Suprapubic skin (tissue), 3 donors: ENCODE measurements around the gene SPRYD3.

Source experiments
- EP300 ChIP-seq: sonication (generic); formaldehyde crosslinking; IDR thresholded peaks from one replicate; pipeline ENCODE4 v1.6.1; 2017; ENCODE audit warnings: antibody characterized with exemption
- POLR2A ChIP-seq, 2 donors: fragments of 450-650 bp; IDR thresholded peaks; one replicate each; pipeline ENCODE4 v1.6.1; 2017; ENCODE audit warnings: antibody characterized with exemption in 2 of 2, mild to moderate bottlenecking in 2 of 2, moderate library complexity in 2 of 2
- TF ChIP-seq, protein P1 (sequence below), 2 donors: fragments of 200-600 bp in 1 of 2; fragments of 450-650 bp in 1 of 2; sonication (generic) in 1 of 2; IDR thresholded peaks; one replicate each; pipeline ENCODE4 v1.5.1; 2016 to 2019; ENCODE audit warnings: antibody characterized with exemption in 2 of 2, mild to moderate bottlenecking in 1 of 2, moderate library complexity in 1 of 2

DNA sequence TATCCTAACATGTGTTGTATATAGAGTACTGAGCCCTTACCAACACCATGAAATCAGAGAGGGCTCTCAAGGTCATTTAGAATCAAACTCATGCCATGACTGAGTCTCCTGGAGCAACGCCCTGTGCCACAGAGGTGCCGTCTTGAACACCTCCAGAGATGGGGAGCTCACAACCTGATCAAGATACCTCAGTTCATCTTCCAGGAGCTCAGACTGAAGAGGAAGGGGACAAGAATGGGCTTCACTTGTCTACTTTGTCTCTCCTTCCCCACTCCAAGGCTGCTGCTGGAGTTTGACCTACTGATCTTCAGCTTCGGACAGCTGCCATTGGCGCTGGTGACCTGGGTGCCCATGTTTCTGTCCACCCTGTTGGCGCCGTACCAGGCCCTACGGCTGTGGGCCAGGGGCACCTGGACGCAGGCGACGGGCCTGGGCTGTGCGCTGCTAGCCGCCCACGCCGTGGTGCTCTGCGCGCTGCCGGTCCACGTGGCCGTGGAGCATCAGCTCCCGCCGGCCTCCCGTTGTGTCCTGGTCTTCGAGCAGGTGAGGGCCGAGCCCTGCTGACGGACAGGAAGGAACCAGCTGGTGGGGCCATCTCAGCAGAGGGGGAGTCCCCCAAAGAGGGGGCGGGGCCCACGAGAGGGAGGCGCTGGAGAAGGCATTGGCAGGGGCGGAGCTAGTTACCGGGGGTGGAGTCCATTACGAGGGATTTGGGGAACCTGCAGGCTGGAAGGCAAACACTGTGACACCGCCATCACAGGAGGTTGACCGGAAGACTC lies 36.1 kb upstream of the SPRYD3 start:
- TF ChIP-seq, protein P1, sequence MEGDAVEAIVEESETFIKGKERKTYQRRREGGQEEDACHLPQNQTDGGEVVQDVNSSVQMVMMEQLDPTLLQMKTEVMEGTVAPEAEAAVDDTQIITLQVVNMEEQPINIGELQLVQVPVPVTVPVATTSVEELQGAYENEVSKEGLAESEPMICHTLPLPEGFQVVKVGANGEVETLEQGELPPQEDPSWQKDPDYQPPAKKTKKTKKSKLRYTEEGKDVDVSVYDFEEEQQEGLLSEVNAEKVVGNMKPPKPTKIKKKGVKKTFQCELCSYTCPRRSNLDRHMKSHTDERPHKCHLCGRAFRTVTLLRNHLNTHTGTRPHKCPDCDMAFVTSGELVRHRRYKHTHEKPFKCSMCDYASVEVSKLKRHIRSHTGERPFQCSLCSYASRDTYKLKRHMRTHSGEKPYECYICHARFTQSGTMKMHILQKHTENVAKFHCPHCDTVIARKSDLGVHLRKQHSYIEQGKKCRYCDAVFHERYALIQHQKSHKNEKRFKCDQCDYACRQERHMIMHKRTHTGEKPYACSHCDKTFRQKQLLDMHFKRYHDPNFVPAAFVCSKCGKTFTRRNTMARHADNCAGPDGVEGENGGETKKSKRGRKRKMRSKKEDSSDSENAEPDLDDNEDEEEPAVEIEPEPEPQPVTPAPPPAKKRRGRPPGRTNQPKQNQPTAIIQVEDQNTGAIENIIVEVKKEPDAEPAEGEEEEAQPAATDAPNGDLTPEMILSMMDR (IDR thresholded peaks at IDR 0.05), result no peak
- TF ChIP-seq POLR2A (IDR thresholded peaks at IDR 0.05) (no peak), EP300 (no peak)
